ENCODE results near the gene PHF2.
"Not testable (repeated sequence)": the region's sequence is repeated elsewhere in the genome, so short reads cannot be mapped to it uniquely, and the experiment has no call there.

Gene PHF2

DNA sequence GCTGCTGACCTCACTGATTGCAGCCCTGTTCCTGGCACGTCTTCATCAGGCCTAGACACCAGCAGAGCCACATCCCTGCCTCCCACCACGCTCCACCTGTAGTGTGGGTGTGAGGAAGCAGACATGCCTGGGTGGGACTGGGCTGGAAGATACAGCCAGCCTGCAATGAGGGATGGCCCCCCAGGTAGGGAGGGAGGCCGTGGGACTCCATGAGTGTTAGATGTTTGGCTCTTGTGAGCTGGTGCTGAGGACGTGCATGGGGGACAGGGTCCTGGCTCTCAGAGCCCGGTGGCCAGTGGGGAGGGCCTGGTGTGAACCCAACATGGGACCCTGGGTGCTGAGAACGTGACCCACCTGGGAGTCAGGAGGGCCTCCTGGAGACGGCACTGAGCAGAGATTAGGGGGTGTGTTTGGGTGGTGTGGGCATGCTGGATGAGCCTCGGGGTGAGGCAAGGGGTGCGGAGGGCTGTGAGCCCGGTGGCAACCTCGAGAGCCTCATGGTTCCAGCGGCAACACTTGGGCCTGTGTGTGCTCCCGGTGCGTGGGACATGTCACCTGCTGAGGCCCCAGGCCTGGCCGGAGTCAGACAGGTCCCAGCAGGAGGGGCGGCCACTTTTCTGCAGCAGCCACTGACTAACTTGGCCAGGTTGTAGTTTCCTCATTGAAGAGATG, 87.6 kb downstream of the PHF2 start:
- no peak for TF ChIP-seq CTCF (IDR thresholded peaks at IDR 0.05; ENCODE audit: low read length, missing control alignments)
- DNase-seq (ENCODE audit: low read depth), result no peak
- H3K4me3 ChIP-seq (replicated peaks; ENCODE audit: low read depth, low read length), result no peak overlapping the region

DNA sequence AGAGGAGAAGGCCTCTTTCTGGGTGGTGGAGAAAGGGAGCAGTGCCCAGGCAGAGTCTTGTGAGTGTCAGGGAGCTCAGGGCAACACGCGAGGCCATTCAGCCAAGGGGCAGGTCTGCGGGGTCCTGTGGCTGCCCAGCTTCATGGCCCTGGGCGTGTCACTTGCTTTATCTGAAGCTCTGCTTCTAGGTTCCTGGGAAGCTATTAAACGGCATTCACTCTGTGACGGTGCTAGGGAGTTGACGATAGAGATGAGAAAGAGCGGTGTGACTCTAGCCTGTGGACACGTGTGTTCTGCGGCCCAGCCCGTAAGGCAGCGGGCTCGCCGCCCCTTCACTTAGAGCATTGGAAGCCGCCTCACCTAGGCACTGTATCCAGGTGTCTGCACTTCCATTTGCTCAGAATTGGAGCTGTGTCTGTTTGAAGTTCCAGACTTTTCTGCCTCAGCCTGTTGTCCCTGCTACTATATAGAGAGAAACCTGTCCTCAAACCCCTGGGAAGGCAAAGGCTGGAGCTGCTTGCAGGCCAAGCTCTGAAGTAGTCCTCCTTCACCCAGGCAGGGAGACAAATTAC, 88.3 kb downstream of the PHF2 start:
- no peak overlapping the region for H3K4me3 ChIP-seq (replicated peaks; ENCODE audit: low read depth, low read length)
- no peak for TF ChIP-seq CTCF (IDR thresholded peaks at IDR 0.05; ENCODE audit: low read length, missing control alignments)
- no peak for DNase-seq (ENCODE audit: low read depth)

DNA sequence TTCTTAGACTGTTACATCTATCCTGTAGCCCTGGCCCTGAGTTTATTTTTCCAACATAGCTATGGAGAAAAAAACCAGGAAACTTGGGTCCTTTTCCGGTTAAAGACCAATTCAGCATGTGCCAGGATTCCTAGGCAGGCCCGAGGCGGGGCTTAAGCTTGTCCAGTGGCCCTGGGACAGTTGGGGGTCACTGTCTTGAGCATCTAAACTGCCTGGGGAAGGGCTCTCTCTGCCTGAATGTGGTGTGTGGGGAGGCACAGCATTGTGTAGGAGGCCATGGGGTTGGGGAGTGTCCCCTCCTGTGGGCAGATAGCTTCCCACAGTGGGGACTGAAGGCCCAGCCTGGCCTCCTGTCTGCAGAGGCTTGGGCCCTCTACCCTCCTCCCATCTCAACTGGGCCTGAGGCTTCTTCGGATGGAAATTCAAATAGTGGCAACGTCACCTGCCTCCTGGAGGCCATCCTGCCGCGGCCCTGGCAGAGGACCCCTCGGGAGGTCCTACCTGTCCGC, 88.8 kb downstream of the PHF2 start:
- DNase-seq (ENCODE audit: low read depth), result no peak
- no peak for TF ChIP-seq CTCF (IDR thresholded peaks at IDR 0.05; ENCODE audit: low read length, missing control alignments)
- no peak overlapping the region for H3K4me3 ChIP-seq (replicated peaks; ENCODE audit: low read depth, low read length)

GRCh38 chr9:93665637-93666438, 89.5 kb downstream of the PHF2 start:
- no peak for TF ChIP-seq CTCF (IDR thresholded peaks at IDR 0.05; ENCODE audit: low read length, missing control alignments)
- DNase-seq (ENCODE audit: low read depth), result no peak
- no peak overlapping the region for H3K4me3 ChIP-seq (replicated peaks; ENCODE audit: low read depth, low read length)

- DNase-seq (ENCODE audit: low read depth); H3K4me3 ChIP-seq (replicated peaks; ENCODE audit: low read depth, low read length): not testable (repeated sequence)
Measured at GRCh38 chr9:93666439-93666784, 90.0 kb downstream of the PHF2 start.

GRCh38 chr9:93667006-93667405, 90.6 kb downstream of the PHF2 start:
- no peak overlapping the region for H3K4me3 ChIP-seq (replicated peaks; ENCODE audit: low read depth, low read length)
- DNase-seq (ENCODE audit: low read depth), result no peak
- TF ChIP-seq CTCF (IDR thresholded peaks at IDR 0.05; ENCODE audit: low read length, missing control alignments), result no peak

GRCh38 chr9:93667627-93668026, 91.2 kb downstream of the PHF2 start:
- H3K4me3 ChIP-seq (replicated peaks; ENCODE audit: low read depth, low read length), result no peak overlapping the region
- DNase-seq (ENCODE audit: low read depth), result no peak
- no peak for TF ChIP-seq CTCF (IDR thresholded peaks at IDR 0.05; ENCODE audit: low read length, missing control alignments)

Measured in fibroblast of pulmonary artery (primary cell).